Measurements from ENCODE around the gene MESD.
"Not testable (repeated sequence)": the region's sequence is repeated elsewhere in the genome, so short reads cannot be mapped to it uniquely, and the experiment has no call there.

The MESD gene

GRCh38 chr15:80955571-80956452 is 33.8 kb downstream of the MESD start:
- not testable (repeated sequence) for DNase-seq

DNA sequence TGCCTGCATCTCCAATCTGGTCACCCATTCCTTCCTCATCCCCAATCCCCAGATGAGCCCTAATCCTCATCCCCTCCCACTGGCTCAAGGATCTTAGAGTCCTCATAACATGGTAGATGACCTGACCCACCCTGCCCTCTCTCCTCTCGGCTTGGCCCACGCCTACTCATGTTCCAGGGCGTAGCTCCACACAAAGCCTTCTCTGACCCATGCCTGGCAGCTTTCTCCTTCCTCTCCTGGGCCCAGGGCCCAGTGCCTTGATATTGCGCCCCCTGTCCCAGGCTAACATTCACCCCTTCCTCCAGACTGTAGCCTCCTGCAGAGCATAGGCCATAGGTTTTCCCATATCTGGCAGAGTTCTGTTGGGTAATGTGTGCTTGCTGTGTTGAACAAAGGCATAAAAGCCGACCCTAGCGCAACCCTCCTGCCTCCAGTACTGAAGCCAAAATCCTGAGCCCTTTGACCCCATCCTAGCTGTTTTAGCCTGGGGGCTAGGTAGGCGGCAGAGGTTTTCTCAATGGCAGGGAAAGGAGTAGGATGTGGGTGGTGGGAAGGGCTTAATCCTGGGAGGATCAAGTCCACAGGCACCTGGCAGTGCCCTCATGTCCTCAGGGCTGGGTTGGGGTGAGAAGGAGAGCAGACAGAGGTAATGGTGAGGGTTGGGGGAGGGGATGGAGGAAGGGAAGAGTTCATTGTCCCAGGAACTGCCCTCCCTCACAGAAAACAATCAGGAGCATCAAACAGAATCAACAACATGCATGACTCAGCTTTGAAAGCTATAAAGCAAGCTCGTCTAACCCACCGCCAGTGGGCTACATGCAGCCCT is 35.5 kb downstream of the MESD start:
- DNase-seq = no peak

DNA sequence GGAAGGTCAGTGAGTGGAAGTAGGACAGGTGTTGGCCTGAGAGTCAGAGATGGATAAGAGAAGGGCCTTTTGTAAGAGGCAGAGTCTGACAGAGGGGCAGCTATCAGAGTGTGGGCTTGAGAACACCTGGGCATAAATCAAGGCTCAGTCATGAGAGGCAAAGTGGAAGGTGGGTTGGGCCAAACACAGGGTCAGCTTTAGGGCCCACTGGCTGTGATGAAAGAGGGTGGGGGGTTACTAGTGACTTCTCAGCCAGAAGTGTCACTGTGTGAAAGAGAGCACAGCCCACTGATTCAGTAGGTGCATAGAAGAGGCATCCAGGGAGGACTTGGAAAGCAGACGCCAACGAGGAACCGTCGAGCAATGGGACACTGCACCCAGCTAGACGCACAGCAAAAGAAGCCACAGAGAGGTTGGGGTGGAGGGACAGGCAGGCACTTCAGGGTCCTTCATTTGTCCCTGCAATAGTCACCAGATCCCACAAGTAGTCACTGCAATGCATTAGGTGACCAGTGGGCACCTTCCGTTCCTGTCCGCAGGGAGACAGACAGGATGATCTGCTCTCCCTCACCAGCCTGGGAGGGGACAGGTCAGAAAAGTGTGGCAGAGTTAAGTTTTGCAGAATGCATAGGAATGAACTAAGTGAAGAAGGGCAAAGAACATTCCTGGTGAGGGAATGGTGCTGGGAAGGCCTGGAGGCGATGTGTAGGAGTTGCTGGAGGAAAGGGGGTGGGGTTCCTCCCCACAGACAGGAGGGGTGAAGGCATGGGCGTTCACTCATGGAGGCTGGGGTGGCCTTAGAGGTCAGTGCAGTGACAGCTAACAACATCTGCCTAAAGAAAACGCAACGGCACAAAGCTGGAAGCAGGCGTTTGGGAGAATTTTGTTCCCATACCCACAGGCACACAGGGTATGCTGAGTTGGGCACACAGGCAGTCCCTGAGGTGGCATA is 36.3 kb downstream of the MESD start:
- no peak for DNase-seq

- no peak for DNase-seq
These were observed 37.7 kb downstream of the MESD start for GRCh38 chr15:80951941-80952340.

DNA sequence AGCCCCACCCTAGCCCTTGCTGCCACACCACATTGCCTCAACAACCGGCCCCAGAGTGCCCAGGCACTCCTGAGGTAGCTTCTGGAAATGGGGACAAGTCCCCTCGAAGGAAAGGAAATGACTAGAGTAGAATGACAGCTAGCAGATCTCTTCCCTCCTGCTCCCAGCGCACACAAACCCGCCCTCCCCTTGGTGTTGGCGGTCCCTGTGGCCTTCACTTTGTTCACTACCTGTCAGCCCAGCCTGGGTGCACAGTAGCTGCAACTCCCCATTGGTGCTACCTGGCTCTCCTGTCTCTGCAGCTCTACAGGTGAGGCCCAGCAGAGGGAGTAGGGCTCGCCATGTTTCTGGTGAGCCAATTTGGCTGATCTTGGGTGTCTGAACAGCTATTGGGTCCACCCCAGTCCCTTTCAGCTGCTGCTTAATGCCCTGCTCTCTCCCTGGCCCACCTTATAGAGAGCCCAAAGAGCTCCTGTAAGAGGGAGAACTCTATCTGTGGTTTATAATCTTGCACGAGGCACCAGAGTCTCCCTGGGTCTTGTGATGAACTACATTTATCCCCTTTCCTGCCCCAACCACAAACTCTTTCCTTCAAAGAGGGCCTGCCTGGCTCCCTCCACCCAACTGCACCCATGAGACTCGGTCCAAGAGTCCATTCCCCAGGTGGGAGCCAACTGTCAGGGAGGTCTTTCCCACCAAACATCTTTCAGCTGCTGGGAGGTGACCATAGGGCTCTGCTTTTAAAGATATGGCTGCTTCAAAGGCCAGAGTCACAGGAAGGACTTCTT is 39.1 kb downstream of the MESD start:
- no peak for DNase-seq

- DNase-seq = no peak
These were observed 39.9 kb downstream of the MESD start for GRCh38 chr15:80949756-80950155.

DNA sequence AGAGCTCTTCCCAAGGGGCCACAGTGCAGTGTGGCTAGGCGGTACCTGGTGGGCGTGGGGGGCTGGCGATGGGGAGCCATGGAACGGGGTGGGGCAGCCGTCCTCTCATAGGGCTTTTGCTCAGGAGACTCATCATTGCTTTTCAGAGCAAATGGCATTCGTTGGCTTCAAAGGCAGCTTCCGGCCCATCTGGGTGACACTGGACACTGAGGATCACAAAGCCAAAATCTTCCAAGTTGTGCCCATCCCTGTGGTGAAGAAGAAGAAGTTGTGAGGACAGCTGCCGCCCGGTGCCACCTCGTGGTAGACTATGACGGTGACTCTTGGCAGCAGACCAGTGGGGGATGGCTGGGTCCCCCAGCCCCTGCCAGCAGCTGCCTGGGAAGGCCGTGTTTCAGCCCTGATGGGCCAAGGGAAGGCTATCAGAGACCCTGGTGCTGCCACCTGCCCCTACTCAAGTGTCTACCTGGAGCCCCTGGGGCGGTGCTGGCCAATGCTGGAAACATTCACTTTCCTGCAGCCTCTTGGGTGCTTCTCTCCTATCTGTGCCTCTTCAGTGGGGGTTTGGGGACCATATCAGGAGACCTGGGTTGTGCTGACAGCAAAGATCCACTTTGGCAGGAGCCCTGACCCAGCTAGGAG is 40.8 kb downstream of the MESD start:
- no peak for DNase-seq

DNA sequence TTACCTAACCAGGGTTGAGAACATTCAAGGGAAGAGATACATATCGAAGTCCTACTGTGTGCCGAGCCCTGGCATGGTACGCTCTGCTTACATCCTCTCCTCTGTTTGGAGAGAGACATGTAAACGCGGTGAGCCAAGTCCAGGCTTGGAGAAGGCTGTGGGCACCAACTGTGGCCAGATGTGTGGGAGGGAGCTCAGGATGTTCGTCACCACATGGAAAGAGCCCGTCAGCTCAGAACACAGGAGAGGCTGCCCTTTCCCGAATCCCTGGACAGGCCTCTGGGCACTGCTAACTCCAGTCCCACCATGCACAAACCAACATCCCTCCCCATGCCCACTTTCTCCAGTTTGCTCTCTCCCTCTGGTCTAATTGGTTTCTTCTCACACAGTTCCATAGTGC is 43.0 kb downstream of the MESD start:
- DNase-seq = no peak

GRCh38 chr15:80945605-80946004 is 44.0 kb downstream of the MESD start:
- DNase-seq = no peak

GRCh38 chr15:80944818-80945217 is 44.8 kb downstream of the MESD start:
- no peak for DNase-seq

GRCh38 chr15:80942746-80943565 is 46.7 kb downstream of the MESD start:
- DNase-seq = no peak

GRCh38 chr15:80942266-80942665 is 47.4 kb downstream of the MESD start:
- no peak for DNase-seq

DNA sequence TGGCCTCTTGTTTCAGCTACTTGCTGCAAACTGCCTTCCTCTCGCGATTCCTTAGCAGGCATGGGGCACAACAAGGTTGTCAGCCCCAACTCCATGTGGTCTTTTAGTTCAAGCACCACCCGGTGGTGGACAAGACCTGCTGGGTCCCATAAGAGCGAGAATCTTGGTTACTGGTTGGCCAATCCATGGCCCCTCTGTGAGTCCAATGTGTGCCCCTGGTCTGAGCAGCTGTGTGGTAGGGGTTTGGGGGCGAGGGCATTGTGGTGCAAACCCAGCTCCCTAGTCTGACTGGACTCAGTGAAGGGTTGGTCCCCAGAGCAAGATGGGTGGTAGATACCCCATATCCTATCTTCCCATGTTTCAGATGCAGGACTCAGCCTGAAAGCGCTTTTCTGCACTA is 48.8 kb downstream of the MESD start:
- DNase-seq = no peak

DNA sequence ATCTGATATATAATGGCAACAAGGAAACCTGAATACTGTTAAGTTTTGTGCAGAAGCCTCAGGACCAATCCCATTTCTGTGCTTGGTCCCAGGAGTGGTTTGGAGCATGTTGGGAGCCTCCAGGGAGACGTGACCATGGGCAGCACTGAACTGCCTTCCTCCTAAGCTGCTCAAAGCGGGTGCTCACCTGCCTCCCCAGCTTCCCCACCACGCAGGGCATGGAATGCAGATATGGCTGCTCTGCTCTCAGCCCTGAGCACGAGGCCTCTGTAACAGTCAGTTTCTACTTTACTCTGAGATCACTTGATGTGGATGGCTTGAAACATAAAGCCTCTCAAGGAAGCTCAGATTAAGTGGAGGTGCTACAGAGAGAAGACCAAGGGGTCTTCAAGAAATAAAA is 49.3 kb downstream of the MESD start:
- no peak for DNase-seq

DNA sequence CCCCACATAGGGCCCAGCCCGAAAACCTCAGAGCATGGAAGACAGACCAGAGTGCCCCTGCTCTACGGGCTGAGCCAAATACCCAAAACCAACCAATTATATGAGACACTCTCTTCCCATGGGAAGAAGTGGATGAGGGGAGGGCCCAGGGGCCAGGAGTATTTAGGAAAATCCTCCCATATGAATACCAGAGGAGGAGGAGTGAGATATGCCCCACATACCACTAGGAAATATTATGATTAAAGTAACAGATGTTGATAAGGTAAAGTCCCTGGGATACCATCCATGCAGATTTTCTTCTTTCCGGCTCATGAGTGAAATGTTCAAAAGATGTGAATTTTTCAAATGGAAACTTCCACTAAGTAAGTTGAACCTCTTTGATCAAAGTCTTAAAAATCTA is 50.4 kb downstream of the MESD start:
- no peak for DNase-seq

DNA sequence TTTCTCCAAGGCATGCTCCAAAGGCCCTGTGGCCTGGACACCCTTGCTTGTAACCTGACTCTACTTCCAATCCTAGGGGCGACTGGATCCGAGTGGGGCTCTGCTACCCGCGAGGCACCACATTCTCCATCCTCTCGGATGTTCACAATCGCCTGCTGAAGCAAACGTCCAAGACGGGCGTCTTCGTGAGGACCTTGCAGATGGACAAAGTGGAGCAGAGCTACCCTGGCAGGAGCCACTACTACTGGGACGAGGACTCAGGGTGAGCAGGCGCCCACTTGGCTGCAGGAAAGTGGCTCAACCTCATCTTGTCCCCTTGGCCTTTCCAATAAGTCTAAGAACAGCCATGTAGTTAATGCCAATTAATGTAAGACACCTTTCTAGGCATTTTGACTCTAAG is 51.9 kb downstream of the MESD start:
- no peak for DNase-seq

DNA sequence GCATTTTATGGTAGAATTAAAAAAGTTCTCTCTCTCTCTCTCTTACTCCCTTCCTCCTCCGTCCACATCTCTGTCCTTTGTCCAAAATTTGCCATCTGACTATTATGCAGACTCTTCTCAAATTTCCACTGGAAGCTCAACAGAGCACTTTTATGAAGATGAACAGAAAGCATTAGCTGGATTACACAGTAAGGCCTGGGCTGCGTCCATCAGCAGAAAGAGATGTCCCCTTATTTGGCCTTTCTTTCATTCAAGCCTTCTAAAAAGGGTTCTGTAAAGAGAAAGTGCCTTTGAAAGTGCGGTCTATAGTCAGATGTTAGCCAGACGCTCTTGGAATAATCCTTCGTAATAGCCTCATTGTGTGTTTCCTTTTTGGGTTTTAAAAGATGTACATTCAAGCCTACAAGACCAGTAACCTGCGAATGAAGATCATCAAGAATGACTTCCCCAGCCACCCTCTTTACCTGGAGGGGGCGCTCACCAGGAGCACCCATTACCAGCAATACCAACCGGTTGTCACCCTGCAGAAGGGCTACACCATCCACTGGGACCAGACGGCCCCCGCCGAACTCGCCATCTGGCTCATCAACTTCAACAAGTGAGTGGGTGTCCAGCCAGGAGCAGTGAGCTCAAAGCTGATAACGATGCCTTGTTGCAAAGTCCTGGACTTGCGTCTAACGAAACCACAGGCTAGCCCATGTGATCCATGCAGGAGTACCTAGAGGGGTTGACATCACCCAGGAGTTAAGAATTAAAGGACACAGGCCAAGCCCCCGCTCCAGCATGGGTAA is 53.1 kb downstream of the MESD start:
- DNase-seq = no peak

- no peak for DNase-seq
These were observed 54.8 kb downstream of the MESD start for GRCh38 chr15:80934761-80935221.

DNA sequence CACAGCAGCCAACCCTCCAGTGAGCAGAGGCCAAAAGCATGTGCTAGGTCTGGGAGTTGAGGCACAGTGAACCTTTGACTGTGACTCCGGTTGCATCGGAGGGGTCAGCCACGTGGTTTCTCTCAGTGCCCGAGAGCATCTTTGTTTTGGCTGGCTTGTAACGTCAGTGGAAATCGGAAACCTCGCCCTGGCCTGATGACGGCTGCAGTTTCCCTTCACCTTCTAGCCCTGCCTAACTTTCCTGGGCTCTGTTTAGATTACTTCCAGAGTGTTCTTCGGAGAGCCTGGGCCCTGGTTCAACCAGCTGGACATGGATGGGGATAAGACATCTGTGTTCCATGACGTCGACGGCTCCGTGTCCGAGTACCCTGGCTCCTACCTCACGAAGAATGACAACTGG is 56.6 kb downstream of the MESD start:
- no peak for DNase-seq

DNA sequence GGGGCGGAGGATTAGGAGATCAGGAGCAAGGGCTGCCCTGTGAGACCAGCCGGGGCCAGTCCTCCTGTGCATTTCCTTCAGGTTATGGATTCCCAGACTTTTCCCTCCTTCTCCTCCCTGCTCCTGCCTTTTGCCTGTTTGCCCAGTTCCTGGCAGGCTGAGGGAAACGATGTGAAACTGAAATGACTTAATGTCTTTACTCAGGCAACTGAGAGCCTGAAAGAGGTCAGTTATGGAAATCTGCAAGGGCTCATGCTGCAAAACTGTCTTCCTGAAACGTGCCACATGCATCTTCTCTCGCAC is 57.2 kb downstream of the MESD start:
- no peak for DNase-seq
